GM20431 (cell line): ENCODE data around the gene FSHR.

Experiments
- in situ Hi-C: fragments of 300-500 bp; cut with MseI, MboI; formaldehyde crosslinking; loops from one replicate; pipeline ENCODE4 v1.15.0; 2020; ENCODE audit warnings: low sequenced_read_pairs; ENCODE audit not compliant: unreplicated experiment

The FSHR gene

DNA sequence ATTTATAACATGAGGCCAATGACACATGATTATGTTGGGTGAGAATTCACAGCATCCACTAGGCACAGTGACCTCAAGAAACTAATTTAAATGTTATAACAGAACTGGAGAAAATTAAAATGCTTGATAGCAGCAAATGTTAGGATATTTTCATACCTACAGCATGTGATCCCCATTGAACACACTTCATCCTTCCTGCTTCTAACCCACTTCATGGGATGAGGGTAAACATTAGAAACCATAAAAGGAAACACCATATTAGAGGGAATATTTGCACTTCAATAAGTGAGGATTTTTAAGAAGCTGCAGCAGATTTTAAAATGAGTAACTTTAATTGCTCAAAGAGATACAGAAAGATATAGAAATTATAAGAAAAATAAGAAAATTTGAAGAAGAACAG is 117.1 kb downstream of the FSHR start:
- in situ Hi-C loops: no loop called here

DNA sequence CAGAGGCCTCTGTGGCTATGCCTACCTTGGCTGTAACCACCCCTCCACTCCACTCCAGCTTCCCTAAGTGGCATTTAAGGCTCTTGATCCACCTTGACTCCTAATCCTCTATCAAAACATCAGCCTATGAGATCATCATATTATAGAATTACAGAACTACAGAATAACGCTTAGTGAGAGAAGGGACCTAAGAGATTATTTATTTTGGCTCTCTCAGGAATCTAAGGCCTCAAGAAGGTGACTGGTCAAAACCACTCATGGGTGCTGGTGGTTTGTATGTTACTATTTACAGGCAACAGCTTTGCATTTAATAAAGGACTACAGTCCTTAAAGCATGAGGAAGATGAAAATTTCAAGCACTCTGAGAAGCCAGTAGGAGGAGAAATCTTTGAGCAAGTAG is 118.8 kb downstream of the FSHR start:
- in situ Hi-C loops: no loop called here

DNA sequence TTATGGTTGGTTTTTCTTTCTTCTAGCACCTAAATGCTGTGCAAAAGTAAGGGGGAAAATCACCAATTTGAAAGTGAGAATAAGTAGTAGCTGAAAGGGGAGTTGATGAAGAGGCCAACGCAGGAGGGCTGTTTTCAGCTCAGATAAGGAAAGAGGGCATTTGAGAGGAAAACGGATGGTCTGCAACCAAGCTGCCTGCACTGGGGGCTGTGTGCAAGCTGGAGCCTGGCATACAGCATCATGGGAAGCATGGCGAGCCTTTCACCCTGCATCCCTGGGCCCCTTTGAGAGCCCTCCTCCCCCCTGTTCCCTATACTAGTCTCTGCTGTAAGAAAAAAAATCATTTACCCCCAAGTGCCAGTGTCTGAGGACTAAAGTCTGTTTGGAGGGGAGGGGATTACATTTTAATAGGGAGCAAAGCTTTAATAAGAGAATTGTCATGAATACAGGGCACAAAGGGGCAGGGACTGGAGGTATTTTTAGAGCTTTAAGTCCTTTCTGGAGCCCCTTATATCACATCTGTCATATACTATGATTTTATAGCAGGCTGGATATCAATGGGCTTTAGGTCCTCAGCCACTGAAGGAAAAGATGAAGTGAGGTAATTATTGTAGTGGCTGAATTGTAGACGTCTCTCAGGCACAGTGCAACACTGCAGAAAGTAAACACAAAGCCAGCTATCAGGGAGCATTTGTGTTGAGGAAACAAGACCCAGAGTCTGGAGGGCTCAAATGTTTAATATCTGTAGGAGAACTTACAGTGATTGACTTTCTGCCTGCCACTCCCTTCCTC is 120.7 kb downstream of the FSHR start:
- in situ Hi-C loops: no loop called here

DNA sequence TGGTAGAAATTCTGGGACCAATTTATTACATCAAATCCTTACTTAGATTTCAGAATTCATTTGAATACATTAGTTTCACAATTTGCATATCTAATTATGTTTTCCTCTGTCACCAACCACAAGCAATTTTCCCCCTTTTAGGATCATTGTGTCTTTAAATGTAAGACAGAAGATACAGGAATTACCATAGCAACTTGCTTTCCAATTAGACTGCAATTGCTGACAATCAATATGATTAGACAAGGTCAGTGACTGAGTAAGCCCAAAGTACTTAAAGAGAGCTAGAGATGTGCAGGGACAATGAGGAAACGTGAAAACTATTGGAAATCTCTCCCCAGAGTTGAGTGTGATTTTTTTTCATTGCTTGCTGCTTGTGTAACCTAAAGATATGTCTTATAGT is 121.4 kb downstream of the FSHR start:
- in situ Hi-C loops: no loop called here

DNA sequence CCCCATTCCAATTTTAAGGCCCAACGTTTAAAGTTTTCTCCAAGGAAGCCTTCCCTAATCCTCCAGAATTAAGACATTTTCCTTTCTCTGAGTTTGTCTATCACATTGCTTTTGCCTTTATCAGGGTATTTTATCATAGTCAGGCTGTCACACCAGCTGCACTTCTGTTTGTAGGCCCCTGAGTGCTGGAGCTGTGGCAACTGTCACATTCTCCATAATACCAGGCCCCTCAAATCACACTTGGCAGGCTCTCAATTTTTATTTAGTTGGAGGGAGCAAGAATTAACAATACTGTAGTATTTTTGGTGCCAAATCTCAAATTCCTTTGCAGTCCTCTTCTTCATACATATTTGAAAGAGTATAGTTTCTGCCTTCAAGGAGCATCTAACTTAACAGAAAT is 122.2 kb downstream of the FSHR start:
- in situ Hi-C loops: no loop called here

DNA sequence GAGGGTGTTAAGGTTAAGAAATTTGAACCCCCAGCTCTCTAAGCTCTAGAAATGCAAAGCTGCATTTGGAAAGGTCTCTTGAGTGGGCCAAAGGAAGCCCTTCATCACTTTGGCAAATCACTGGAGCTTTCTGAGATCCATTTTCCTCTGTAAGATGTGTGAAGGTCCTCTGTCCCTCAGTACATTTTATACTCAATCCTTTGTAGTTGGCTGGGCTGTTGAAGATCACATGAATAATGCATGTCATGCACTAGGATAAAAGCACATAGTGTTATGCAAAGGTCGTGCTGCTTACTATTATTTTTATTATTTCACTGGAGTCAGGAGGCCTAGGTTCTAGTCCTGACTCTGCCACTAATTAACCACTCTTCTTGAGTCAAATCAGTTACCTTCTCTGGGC is 124.9 kb downstream of the FSHR start:
- in situ Hi-C loops: no loop called here

DNA sequence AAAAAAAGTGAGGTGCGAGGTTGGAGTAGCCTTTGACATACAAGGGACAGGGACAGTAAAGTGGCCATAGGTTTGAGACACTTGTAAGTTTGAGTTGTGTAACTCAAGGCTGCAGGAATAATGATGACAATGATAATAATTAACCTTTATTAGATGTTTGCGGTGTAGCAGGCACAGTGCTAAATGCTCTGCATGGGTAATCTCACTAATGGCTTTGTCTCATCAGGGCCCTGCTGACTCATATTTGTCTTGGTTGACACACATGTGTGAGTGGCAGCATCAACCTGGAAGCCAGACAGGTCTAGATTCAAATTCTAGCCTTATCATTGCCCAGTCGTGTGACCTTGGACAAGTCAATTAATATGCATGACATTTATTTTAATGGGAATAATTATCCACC is 126.2 kb downstream of the FSHR start:
- in situ Hi-C loops: no loop called here

DNA sequence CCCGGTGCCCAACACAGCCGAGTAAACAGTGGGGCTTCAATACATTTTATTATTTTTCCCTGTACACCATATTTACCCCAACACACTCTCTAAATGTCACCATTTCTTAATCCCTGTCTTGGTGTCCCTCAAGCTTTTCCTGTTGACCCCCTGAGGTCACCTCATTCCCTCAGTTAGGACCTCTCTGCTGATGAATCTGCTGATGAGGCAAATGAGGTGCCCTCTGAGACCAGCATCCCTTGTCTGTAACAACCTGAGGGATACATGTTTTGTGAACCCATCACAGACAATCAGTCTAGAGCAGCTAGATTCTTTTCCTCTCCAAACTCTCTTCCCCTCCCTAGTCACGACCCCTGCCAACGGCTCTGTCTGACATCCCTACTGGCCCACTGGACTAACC is 127.6 kb downstream of the FSHR start:
- in situ Hi-C loops: no loop called here

DNA sequence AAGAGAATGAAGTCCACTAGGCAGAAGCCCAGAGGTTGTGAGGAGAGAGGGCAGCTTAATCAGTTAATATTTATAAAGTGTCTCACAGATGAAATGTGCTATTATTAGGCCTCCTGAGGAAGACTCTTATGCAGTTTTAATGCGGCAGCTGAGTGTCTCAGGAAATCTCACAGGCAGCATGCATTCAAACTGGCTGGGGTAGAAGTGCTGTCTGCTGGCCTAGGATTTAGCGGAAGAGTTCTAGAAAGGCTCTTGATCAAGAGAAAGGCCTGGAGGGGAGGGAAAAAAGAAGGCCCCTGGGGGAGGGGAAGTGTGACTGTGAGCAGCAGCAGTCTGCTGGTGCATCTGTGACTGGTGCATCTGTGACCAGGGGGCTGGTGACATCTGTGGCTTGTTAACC is 133.0 kb downstream of the FSHR start:
- in situ Hi-C loops: no loop called here

DNA sequence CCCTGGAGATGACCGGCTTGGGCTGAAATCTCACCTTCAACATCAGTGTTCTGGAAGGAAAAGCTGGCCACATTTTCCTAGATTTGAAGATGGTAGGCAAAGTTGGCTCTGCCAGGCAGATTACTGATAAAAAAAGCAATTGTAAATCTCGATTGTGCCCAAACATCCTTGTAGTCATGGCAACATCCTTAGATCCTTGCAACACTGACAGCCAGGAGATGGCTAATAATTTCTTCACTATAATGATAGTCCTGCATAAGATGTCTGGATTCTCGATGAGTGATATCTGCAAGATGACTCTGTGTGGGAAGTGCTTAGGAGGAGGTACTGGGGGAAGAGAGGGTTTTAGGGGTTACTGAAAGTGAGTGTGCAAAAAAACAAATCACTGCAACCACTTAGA is 149.1 kb downstream of the FSHR start:
- in situ Hi-C loops: no loop called here

DNA sequence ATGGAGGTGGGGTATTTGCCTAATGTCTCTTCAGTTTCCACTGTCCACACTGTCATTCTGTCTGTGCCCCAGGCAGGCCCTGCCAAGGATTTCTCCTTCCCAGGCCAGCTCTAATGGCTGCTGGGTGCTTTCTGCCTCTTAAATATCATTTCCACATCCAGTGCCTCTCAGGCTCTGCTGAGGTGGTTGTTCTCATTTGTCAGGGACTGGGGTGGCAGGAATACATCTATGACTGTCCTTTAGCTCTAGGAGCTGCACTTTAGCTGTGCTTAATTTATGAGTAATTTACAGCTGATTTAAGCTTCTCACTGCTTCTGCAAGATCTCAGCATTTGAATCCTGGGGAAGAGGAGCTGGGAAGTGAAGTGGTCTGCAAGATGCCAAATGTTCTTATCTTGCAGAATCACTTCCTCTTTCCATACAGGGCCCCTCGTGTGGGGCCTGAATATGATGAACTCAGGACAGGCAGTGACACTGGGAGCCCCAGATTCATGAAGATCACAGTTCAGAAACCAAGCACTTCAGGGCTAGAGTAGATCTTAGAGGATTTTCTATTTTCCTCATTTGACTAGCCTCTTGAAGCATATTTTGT is 150.2 kb downstream of the FSHR start:
- in situ Hi-C loops: no loop called here

DNA sequence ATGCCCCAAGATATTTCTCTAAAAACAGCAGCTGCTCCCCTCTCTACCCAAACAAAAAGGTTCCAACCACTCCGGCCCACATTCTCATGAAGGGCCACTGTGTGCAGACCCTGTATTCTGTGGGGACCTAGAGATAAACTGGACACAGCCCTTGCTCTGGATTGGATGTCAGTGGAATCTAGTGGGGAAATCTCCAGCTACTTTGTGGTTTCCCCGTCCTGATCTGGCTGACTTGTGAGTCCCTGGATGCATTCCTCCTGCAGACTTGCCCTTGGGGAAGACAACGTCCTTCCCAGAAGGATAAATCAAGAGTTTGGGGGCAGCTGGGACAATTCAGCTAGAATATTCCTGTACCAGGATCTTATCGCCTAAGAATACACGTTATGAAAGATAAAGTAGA is 151.1 kb downstream of the FSHR start:
- in situ Hi-C loops: no loop called here

DNA sequence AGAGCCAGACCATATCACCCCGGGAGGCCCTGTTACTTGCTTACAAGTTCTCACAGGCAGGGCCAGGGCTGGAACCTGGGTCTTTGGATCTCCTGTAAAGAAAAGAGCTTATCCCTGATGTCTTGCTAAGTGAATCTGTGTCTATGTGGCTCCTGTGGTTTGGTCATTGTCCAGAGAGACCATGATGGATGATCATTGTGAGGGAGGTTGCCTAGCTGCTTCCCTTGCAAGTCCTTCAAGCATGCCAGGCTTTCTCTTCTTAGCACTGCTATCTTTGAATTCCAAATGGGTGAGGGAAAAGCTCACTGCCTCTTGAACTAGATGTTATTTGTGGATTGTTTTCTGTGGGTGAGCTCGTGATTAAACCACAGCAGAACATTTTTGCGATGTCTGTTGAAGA is 151.6 kb downstream of the FSHR start:
- in situ Hi-C loops: no loop called here

DNA sequence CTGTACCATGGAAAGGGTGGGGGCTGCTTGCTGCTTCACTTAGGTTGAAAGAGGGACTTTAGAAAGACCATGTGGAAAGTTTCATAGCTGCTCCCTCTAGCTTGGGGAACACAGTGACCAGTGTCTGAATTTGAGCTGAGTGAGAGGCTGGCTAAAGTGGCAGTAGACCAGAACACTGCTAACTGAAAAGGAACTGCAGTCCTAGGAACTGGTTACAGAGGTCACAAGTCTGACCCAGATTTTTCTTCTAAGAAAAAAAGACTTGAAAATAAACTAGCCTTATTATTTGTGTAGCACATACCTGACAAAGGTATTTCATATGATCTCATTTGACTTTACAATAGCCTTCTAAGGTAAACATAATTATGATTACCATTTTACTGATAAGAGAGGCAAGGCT is 153.6 kb downstream of the FSHR start:
- in situ Hi-C loops: no loop called here

DNA sequence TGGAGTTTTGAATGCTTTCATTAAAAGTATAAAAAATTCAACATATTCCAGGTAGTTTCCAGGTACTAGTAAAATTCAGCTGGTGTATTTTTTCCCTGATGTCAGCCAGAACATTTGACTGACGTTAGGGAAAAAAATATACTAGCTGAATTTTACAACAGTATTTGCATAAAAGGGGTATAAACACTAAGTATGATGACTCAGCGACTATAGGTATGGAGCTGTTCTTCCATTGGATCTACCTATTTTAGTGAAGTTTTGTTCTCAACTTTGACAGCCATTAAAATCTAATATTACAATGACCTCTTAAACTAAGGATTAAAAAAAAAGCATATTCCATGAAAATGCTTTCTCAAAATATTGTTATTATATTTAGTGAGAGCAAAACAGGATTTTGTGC is 155.9 kb downstream of the FSHR start:
- in situ Hi-C loops: no loop called here

DNA sequence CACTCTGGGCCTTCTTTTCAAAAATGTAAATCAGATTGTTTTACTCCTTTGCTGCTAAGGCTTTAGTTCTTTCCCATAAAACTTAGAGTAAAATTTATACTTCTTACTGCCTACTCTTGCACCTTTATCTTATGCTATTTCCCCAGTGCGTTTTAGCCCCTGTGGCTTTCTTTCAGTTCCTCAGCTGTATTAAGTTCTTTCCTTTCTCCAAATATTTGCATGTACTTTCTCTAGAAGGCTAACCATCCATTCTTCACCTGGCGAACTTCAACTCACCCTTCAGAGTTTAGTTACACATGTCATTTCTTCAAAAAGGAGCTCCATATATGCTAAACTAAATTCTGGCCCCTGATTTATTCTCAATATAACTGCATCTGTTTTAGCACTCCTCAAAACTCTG is 160.7 kb downstream of the FSHR start:
- in situ Hi-C loops: no loop called here

DNA sequence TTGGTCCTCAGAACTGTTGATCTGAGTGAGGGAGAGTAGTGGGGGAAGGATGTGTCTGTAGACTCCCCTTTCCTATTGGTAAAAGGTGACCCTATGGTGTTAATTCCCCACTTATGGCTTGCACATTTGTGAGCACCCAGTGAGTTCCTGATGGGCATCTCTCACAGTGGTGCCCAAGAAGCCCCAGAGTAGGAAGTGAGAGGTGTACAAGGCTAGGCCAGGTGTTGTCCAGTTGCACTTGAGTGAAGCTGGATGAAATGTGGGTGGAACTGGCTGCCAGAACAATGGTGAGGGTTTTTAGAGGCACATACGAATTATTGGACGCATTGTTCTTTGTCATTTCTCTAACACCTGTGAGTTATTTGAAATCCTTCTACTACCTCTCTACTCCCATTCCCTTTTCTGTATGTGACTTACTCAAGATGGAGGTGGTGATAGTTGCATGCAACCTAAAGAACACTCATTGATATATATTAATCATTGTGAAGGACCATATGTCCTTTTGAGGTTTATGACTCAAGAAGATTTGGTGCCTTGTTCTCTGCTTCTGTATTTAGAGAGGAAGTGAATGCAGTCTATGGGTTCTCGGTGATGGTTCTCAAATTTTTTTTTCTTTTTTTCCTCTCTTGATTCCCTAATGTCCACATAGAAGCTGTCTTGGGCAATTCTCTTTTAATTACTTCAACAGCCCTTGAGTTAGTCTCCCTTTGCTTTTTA is 162.7 kb downstream of the FSHR start:
- in situ Hi-C loops: no loop called here

DNA sequence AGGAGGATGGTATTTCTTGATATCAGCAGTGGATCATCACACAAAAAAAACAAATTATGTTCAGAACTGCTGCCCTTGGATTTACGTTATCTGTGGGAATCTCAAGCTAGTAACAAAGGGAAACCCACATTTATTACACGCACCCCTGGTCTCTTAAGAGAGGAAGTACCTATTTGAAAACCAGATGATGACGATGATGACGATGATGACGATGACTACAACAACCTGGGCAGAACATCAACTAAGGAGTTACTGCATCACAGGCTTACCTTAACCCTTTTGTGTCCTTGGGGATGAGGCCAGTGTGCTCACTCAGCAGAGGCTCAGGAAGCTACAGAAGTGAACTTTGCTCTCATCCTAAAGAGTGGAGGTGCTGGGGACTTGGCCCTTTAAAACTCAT is 169.4 kb downstream of the FSHR start:
- in situ Hi-C loops: no loop called here

DNA sequence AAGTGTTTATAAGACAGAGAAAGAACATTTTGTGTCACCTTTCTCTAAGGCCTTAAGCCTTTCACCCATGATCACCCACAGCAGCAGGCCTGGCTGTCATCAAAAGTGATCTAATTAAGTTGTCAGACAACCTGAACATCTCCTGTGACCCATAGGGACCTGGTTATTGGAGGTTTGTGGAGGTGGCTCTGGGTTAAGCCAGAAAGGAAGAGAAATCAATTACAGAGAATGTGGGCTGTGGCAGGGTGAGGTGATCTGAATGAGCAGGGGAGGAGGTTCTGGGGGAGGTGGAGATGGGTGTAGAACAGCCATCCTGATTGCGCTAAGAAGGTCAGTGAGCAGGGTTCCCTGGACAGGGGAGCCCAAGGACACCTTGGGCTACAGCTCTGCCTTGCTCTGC is 170.8 kb downstream of the FSHR start:
- in situ Hi-C loops: no loop called here

DNA sequence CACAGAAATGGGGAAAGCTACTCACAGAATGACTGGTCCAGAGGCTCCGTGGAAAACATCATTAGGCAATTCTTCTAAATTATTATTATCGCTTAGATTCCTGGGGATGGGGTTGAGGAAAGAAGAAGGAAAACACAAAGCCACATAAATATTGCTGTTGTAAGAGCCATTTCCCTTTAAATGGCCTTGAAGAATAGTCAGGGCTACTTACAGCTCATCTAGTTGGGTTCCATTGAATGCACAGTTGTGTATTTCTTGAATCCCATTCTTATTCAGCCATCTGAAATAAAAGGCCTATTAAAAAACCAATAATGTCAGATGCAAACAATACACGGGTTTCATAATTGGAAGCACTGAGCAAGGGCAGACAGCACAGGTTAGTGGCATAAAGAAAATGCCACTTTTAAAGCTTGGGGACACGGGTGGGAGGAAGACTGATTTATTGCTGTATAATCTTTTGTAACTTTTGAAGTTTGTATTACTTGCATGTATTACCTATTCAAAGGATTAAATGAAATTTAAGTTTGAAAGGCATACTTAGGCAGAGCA is 171.4 kb downstream of the FSHR start:
- in situ Hi-C loops: no loop called here

DNA sequence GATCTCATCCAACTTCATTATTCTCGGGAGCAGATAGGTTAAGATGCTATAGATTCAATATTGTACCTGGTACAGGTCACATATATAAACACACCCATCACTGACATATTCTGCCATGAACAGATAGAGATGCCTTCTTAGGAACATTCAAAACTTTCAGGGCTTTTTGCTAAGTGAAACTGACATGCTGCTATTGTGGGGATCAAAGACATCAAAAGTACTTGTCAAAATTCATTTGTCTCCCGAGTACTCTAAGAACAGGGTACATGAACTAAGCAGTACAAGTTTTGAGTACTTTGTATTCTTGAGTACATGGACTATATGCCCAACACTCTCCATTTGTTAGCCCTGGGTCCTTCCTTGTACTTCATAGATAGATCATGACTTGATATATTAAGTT is 173.5 kb downstream of the FSHR start:
- in situ Hi-C loops: no loop called here
